ENCODE measurements around the gene DAW1. TPM values are rescaled to one million over a fixed set of nuclear protein-coding genes. Genes with fewer than 3 reads are reported as not detected.

DAW1 gene
- total and polyA plus RNA-seq, 2 of the 4 experiments (the other 2 are of a cell fraction), result 0.86 to 1.4 TPM

- TF ChIP-seq, protein P1, sequence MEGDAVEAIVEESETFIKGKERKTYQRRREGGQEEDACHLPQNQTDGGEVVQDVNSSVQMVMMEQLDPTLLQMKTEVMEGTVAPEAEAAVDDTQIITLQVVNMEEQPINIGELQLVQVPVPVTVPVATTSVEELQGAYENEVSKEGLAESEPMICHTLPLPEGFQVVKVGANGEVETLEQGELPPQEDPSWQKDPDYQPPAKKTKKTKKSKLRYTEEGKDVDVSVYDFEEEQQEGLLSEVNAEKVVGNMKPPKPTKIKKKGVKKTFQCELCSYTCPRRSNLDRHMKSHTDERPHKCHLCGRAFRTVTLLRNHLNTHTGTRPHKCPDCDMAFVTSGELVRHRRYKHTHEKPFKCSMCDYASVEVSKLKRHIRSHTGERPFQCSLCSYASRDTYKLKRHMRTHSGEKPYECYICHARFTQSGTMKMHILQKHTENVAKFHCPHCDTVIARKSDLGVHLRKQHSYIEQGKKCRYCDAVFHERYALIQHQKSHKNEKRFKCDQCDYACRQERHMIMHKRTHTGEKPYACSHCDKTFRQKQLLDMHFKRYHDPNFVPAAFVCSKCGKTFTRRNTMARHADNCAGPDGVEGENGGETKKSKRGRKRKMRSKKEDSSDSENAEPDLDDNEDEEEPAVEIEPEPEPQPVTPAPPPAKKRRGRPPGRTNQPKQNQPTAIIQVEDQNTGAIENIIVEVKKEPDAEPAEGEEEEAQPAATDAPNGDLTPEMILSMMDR (conservative IDR thresholded peaks at IDR 0.05; ENCODE audit: low read depth, low read length), result no peak
- TF ChIP-seq MAFK (IDR thresholded peaks at IDR 0.05; ENCODE audit: low read depth, low read length) (no peak), USF2 (IDR thresholded peaks at IDR 0.05; ENCODE audit: low read depth, low read length) (no peak), BHLHE40 (IDR thresholded peaks at IDR 0.05; ENCODE audit: low read depth, low read length) (no peak), RCOR1 (IDR thresholded peaks at IDR 0.05; ENCODE audit: insufficient replicate concordance, low read length) (no peak), POLR2A (IDR thresholded peaks at IDR 0.05; ENCODE audit: low read depth, low read length) (no peak), MXI1 (IDR thresholded peaks at IDR 0.05; ENCODE audit: borderline replicate concordance, low read depth, low read length) (no peak), FOS (IDR thresholded peaks at IDR 0.05; ENCODE audit: low read depth, low read length) (no peak), SMC3 (IDR thresholded peaks at IDR 0.05; ENCODE audit: low read depth, low read length) (no peak), NFE2L2 (IDR thresholded peaks at IDR 0.05; ENCODE audit: low read depth, low read length) (no peak)
- H2AK5ac ChIP-seq (ENCODE audit: low read depth, low read length), result no peak overlapping the region
- no peak overlapping the region for H4K8ac ChIP-seq (ENCODE audit: low read depth in 2 of 2, low read length in 2 of 2)
- H3K27ac ChIP-seq (ENCODE audit: insufficient read depth, low read length), result no peak overlapping the region
- no peak overlapping the region for H3K9ac ChIP-seq (ENCODE audit: low read depth, low read length)
- no peaks in the 10 kb centered on the region for H3K27me3 ChIP-seq (ENCODE audit: control insufficient read depth, insufficient read depth, low read length)
- WGBS, 2 experiments (ENCODE audit: extremely low coverage in 2 of 2, insufficient read length in 1 of 2), result no CpG with 5 or more reads among the region's 3 CpGs
- H4K5ac ChIP-seq (ENCODE audit: low read depth, low read length), result no peak overlapping the region
- H3K9me3 ChIP-seq (ENCODE audit: control insufficient read depth, insufficient read depth, low read length), result peaks cover 7% of the 10 kb centered on the region; the same call in 1 of the 2 replicates
- H4K20me1 ChIP-seq (ENCODE audit: insufficient read depth, low read length), result no peaks in the 10 kb centered on the region
- H3K79me1 ChIP-seq (ENCODE audit: low read depth in 1 of 2, low read length in 2 of 2), result no peaks in the 10 kb centered on the region
- DNase-seq (no peak), ATAC-seq (ENCODE audit: low read depth) (no peak)
- H3K4me3 ChIP-seq (ENCODE audit: insufficient read depth, low read depth, low read length), result no peak overlapping the region
- intact Hi-C loops (cut with micrococcal nuclease) (no loop called here), in situ Hi-C loops (cut with MboI; ENCODE audit: low sequenced_read_pairs) (no loop called here), dilution Hi-C loops (cut with HindIII; ENCODE audit: low sequenced_read_pairs, unreplicated experiment) (no loop called here)
- BruUV-seq (replicated peaks), result no TSS peak
- no peaks in the 10 kb centered on the region for H3K4me1 ChIP-seq (ENCODE audit: control insufficient read depth, insufficient read depth, low read length)
- H3K9me1 ChIP-seq (ENCODE audit: insufficient read depth, low read length), result no peaks in the 10 kb centered on the region
- H3K56ac ChIP-seq (ENCODE audit: extremely low read depth, insufficient read depth, low read length), result no peak overlapping the region
- H3K36me3 ChIP-seq (ENCODE audit: control insufficient read depth, insufficient read depth, low read length), result no peaks in the 10 kb centered on the region
- H2AFZ ChIP-seq (replicated peaks; ENCODE audit: low read length, poor library complexity), result no peak overlapping the region
- no peak overlapping the region for H2BK120ac ChIP-seq (ENCODE audit: low read depth, low read length)
- no peak overlapping the region for H3K4me2 ChIP-seq (ENCODE audit: low read depth, low read length)
- H3K18ac ChIP-seq (ENCODE audit: low read depth, low read length), result no peak overlapping the region
- H3K23ac ChIP-seq (ENCODE audit: low read depth, low read length), result no peak overlapping the region
- H3K4ac ChIP-seq (ENCODE audit: low read depth, low read length), result no peak overlapping the region
- no peak overlapping the region for H2AK9ac ChIP-seq (replicated peaks; ENCODE audit: low read depth, low read length, poor library complexity)
- H2BK20ac ChIP-seq (ENCODE audit: low read depth, low read length), result no peak overlapping the region
- no peak overlapping the region for H3K14ac ChIP-seq (replicated peaks; ENCODE audit: low read depth, low read length)
- no peak overlapping the region for H2BK5ac ChIP-seq (ENCODE audit: low read depth, low read length, poor library complexity, severe bottlenecking)
- CTCF ChIA-PET, result interaction anchor here (0.5 kb wide), 1 partner anchor 1259 kb away, joined by 4 read pairs; no protein-coding TSS in a partner anchor
- POLR2A ChIA-PET (ENCODE audit: unreplicated experiment), result no interaction called here
- H2BK15ac ChIP-seq (ENCODE audit: low read depth, low read length), result no peak overlapping the region
- H4K91ac ChIP-seq (ENCODE audit: insufficient read depth, low read depth, low read length), result no peak overlapping the region
Observed at GRCh38 chr2:227960317-227960716, 88.9 kb downstream of the DAW1 start.

Measured in IMR-90 (cell line).